GM12878 (cell line): ENCODE measurements around the gene MARCHF2. TPM values are rescaled to one million over a fixed set of nuclear protein-coding genes. Genes with fewer than 3 reads are reported as not detected.

Source experiments
- ESRRA ChIP-seq: IDR thresholded peaks from 2 replicates; pipeline ENCODE4 v1.6.1; 2012; ENCODE audit warnings: mild to moderate bottlenecking, low read length, improper control_type of control experiment
- MEF2B ChIP-seq: fragments of 450-650 bp; IDR thresholded peaks from 2 replicates; pipeline ENCODE4 v1.6.1; 2018; ENCODE audit warnings: mild to moderate bottlenecking, moderate library complexity; ENCODE audit not compliant: partially characterized antibody, poor library complexity, severe bottlenecking
- NR2F1 ChIP-seq: fragments of 450-650 bp; conservative IDR thresholded peaks from 2 replicates; pipeline ENCODE4 v1.6.1; 2017; ENCODE audit warnings: mild to moderate bottlenecking
- PAX5 ChIP-seq: IDR thresholded peaks from 2 replicates; pipeline ENCODE4 v1.6.1; 2011; ENCODE audit warnings: low read depth, low read length, borderline replicate concordance
- RAD51 ChIP-seq: fragments of 450-650 bp; IDR thresholded peaks from 2 replicates; pipeline ENCODE4 v1.6.1; 2016; ENCODE audit warnings: moderate library complexity, mild to moderate bottlenecking, inconsistent platforms
- STAT1 ChIP-seq: fragments of 450-650 bp; conservative IDR thresholded peaks from 2 replicates; pipeline ENCODE4 v1.6.1; 2014; ENCODE audit warnings: antibody characterized with exemption, mild to moderate bottlenecking
- TCF12 ChIP-seq: IDR thresholded peaks from 2 replicates; pipeline ENCODE4 v1.6.1; 2011; ENCODE audit warnings: low read depth, mild to moderate bottlenecking, low read length
- TCF3 ChIP-seq: IDR thresholded peaks from 2 replicates; pipeline ENCODE4 v1.6.1; 2012; ENCODE audit warnings: low read depth, mild to moderate bottlenecking, low read length, borderline replicate concordance; ENCODE audit not compliant: insufficient read depth
- YY1 ChIP-seq: IDR thresholded peaks from 2 replicates; pipeline ENCODE4 v1.6.1; 2011; ENCODE audit warnings: low read depth, mild to moderate bottlenecking, low read length
- polyA plus RNA-seq, 11 experiments: library from polyadenylated mRNA; depleted of rRNA in 4 of 11; unstranded in 6 of 11; stranded (reverse) in 5 of 11; fragments of >200 nt; fragmentation: Nextera tagmentation in 4 of 11; fragmentation: Illumina TruSeq in 1 of 11; extraction: Ambion mirVana in 4 of 11; extraction: Trizol in 1 of 11; gene quantifications; 1 replicate in 1 of 11; 2 replicates in 10 of 11; pipeline versions ENCODE4 v1.2.1 to v1.2.3, GENCODE V29; 2011 to 2016; ENCODE audit warnings: inconsistent platforms in 2 of 11, missing spikeins in 2 of 11, low read depth in 1 of 11
- total RNA-seq, 4 experiments: library from RNA; depleted of rRNA in 3 of 4; stranded (reverse); fragments of >200 nt in 3 of 4; fragmentation: Illumina TruSeq in 1 of 4; extraction: Trizol in 1 of 4; gene quantifications; 2 replicates each; pipeline versions ENCODE4 v1.2.1 to v1.2.3, GENCODE V29; 2013 to 2021
- TF ChIP-seq, protein P1 (sequence below): fragments of 450-650 bp; IDR thresholded peaks from 2 replicates; pipeline ENCODE4 v1.6.1; 2017; ENCODE audit warnings: borderline replicate concordance
- TF ChIP-seq, protein P2 (sequence below): fragments of 450-650 bp; IDR thresholded peaks from 2 replicates; pipeline ENCODE4 v1.6.1; 2014; ENCODE audit warnings: mild to moderate bottlenecking
- TF ChIP-seq, protein P3 (sequence below): fragments of 450-650 bp; IDR thresholded peaks from 2 replicates; pipeline ENCODE4 v1.6.1; 2017; ENCODE audit warnings: mild to moderate bottlenecking, low read depth, inconsistent platforms; ENCODE audit not compliant: poor library complexity, severe bottlenecking
- TF ChIP-seq, protein P4 (sequence below): IDR thresholded peaks from 2 replicates; pipeline ENCODE4 v1.6.1; 2012; ENCODE audit warnings: improper control_type of control experiment, low read depth, low read length; ENCODE audit not compliant: insufficient replicate concordance

MARCHF2 gene
- total and polyA plus RNA-seq, 10 of the 15 experiments (the other 5 are each of a cell fraction or from before 2014, with no cell fraction given), result 1.6 to 30.3 (median 10.8) TPM

DNA sequence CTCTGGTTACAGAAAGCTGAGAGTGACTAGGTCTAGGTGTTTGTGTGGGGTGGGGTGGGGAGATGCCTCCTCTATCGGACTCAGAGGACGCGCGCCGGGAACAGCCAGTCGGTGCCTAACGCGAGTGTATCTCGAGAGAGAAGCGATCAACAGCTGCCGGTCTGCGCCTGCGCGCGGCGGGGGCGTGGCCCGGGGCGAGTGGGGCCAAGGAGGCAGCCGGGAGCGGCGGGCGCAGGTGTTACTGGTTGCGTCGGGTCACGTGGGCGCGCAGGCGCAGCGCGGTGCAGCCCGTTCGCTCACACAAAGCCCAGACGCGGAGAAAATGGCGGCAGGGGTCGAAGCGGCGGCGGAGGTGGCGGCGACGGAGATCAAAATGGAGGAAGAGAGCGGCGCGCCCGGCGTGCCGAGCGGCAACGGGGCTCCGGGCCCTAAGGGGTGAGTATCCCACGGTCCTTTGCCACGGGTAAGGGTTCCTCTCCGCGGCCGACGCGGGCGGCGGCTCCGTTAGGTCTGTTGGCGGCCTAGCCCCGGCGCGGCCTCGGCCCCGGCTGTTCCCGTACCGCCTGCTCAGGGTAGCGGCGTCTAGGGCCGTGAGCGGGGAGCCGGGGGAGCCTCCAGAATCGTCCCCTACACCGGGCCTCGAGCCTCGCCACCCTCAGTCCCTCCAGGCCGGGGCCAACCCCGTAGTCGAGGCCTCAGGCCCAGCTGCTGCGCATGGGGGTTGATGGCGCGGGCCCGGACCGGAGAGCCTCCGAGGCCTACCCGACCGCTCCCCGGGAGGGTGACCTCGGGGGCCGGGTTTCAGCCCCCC is 31.8 kb downstream of the MARCHF2 start, which contains the start of gene HNRNPM (continued):
- TF ChIP-seq, protein P1, sequence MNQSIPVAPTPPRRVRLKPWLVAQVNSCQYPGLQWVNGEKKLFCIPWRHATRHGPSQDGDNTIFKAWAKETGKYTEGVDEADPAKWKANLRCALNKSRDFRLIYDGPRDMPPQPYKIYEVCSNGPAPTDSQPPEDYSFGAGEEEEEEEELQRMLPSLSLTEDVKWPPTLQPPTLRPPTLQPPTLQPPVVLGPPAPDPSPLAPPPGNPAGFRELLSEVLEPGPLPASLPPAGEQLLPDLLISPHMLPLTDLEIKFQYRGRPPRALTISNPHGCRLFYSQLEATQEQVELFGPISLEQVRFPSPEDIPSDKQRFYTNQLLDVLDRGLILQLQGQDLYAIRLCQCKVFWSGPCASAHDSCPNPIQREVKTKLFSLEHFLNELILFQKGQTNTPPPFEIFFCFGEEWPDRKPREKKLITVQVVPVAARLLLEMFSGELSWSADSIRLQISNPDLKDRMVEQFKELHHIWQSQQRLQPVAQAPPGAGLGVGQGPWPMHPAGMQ, result no peak
- TF ChIP-seq PAX5, result peak; percentile 39; the same call in 1 of the 2 replicates
- TF ChIP-seq, protein P2, sequence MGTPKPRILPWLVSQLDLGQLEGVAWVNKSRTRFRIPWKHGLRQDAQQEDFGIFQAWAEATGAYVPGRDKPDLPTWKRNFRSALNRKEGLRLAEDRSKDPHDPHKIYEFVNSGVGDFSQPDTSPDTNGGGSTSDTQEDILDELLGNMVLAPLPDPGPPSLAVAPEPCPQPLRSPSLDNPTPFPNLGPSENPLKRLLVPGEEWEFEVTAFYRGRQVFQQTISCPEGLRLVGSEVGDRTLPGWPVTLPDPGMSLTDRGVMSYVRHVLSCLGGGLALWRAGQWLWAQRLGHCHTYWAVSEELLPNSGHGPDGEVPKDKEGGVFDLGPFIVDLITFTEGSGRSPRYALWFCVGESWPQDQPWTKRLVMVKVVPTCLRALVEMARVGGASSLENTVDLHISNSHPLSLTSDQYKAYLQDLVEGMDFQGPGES, result peak; percentile 53; the same call in 1 of the 2 replicates
- TF ChIP-seq TCF12, result peak; percentile 48; the same call in 1 of the 2 replicates
- TF ChIP-seq STAT1, result no peak
- TF ChIP-seq RAD51, result peak; percentile 86
- peak; percentile 61; the same call in 1 of the 2 replicates for TF ChIP-seq TCF3
- TF ChIP-seq MEF2B, result peak; percentile 14
- TF ChIP-seq, protein P3, sequence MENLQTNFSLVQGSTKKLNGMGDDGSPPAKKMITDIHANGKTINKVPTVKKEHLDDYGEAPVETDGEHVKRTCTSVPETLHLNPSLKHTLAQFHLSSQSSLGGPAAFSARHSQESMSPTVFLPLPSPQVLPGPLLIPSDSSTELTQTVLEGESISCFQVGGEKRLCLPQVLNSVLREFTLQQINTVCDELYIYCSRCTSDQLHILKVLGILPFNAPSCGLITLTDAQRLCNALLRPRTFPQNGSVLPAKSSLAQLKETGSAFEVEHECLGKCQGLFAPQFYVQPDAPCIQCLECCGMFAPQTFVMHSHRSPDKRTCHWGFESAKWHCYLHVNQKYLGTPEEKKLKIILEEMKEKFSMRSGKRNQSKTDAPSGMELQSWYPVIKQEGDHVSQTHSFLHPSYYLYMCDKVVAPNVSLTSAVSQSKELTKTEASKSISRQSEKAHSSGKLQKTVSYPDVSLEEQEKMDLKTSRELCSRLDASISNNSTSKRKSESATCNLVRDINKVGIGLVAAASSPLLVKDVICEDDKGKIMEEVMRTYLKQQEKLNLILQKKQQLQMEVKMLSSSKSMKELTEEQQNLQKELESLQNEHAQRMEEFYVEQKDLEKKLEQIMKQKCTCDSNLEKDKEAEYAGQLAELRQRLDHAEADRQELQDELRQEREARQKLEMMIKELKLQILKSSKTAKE, result no peak
- TF ChIP-seq ESRRA, result no peak
- TF ChIP-seq, protein P4, sequence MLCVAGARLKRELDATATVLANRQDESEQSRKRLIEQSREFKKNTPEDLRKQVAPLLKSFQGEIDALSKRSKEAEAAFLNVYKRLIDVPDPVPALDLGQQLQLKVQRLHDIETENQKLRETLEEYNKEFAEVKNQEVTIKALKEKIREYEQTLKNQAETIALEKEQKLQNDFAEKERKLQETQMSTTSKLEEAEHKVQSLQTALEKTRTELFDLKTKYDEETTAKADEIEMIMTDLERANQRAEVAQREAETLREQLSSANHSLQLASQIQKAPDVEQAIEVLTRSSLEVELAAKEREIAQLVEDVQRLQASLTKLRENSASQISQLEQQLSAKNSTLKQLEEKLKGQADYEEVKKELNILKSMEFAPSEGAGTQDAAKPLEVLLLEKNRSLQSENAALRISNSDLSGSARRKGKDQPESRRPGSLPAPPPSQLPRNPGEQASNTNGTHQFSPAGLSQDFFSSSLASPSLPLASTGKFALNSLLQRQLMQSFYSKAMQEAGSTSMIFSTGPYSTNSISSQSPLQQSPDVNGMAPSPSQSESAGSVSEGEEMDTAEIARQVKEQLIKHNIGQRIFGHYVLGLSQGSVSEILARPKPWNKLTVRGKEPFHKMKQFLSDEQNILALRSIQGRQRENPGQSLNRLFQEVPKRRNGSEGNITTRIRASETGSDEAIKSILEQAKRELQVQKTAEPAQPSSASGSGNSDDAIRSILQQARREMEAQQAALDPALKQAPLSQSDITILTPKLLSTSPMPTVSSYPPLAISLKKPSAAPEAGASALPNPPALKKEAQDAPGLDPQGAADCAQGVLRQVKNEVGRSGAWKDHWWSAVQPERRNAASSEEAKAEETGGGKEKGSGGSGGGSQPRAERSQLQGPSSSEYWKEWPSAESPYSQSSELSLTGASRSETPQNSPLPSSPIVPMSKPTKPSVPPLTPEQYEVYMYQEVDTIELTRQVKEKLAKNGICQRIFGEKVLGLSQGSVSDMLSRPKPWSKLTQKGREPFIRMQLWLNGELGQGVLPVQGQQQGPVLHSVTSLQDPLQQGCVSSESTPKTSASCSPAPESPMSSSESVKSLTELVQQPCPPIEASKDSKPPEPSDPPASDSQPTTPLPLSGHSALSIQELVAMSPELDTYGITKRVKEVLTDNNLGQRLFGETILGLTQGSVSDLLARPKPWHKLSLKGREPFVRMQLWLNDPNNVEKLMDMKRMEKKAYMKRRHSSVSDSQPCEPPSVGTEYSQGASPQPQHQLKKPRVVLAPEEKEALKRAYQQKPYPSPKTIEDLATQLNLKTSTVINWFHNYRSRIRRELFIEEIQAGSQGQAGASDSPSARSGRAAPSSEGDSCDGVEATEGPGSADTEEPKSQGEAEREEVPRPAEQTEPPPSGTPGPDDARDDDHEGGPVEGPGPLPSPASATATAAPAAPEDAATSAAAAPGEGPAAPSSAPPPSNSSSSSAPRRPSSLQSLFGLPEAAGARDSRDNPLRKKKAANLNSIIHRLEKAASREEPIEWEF, result no peak
- peak; percentile 59; the same call in 1 of the 2 replicates for TF ChIP-seq NR2F1
- TF ChIP-seq YY1, result peak; percentile 98
